GM12872 (cell line): ENCODE measurements around the gene CLDN25.

Source experiments
- TF ChIP-seq, protein P1 (sequence below): IDR thresholded peaks from 3 replicates; pipeline ENCODE4 v1.5.1; 2011; ENCODE audit warnings: low read depth, mild to moderate bottlenecking, low read length, moderate library complexity; ENCODE audit not compliant: insufficient read depth

CLDN25 gene

DNA sequence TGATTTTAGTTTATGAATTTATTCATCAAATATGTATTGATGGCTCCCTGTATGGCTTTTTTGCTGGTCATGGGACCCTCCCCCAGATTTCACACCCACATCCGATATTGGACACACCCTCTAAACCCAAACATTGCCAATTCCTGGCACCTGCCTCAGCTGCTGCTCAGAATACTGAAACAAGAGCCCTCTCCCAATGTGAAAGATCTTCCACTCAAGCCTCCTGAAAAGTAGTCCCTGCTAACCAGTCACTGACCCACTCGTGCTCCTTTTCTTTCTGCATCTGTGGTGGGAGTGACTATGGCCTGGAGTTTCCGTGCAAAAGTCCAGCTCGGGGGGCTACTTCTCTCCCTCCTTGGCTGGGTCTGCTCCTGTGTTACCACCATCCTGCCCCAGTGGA is at the start of gene CLDN25:
Gene CLDN25 (plus strand): TSS at position 301 of the 400 bp plus-strand sequence. CDS start 0 bp downstream, at position 301.
- TF ChIP-seq, protein P1, sequence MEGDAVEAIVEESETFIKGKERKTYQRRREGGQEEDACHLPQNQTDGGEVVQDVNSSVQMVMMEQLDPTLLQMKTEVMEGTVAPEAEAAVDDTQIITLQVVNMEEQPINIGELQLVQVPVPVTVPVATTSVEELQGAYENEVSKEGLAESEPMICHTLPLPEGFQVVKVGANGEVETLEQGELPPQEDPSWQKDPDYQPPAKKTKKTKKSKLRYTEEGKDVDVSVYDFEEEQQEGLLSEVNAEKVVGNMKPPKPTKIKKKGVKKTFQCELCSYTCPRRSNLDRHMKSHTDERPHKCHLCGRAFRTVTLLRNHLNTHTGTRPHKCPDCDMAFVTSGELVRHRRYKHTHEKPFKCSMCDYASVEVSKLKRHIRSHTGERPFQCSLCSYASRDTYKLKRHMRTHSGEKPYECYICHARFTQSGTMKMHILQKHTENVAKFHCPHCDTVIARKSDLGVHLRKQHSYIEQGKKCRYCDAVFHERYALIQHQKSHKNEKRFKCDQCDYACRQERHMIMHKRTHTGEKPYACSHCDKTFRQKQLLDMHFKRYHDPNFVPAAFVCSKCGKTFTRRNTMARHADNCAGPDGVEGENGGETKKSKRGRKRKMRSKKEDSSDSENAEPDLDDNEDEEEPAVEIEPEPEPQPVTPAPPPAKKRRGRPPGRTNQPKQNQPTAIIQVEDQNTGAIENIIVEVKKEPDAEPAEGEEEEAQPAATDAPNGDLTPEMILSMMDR: no peak

DNA sequence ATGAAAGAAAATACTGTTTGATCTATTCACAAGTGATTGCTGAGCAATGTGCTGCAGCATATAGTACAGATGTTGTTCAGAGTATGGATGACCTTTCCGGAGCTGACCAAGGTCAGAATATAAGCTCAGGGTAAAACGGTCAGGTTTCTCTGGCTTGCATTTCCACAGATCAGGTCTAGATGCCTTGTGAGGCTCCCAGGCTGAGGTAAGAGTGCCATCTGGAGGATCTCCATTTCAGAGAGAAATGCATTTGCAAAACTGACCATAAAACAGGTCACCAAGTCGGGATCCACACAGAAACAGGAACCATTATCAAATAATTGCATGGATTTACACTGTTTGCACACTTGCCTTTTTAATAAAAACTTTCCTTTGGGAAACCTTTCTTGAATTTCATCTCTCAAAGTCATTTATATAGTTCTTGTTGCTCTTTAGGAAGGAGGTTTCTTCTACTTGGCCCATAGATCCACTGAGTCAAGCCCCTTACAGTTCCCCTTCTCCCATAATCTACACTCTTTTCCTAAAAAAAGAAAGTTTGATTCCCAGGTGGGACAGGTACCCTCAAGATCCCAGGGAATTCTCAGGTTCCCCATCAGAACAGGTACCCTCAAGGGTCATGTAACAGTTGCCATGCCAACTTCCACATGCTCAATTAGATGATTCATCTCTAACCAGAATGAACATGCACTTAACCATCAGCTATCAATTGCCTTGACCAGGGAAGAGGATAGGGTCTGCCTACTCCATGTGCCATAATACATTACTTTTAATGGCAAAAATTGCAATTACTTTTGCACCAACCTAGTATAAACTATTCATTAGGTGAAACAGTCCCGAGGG is 48.5 kb upstream of the CLDN25 start:
- TF ChIP-seq, protein P1: peak; percentile 37; the same call in 2 of the 3 replicates

DNA sequence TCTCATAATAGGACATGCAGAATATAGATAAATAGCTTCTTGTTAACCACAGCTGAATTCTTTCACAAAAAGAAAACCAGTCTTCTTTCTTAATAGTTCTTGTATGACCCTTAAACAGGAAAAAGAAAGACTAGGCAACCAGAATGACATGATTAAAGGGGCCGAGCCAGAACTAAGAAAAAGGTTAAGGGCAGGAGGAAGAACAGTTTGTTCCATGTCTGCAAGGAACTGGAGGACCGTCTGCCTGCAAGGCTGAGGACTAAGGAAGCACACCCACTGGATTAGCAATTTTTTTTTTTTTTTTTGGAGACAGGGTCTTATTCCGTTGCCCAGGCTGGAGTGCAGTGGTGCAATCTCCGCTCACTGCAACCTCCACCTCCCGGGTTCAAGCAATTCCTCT is 47.5 kb upstream of the CLDN25 start:
- TF ChIP-seq, protein P1: no peak

DNA sequence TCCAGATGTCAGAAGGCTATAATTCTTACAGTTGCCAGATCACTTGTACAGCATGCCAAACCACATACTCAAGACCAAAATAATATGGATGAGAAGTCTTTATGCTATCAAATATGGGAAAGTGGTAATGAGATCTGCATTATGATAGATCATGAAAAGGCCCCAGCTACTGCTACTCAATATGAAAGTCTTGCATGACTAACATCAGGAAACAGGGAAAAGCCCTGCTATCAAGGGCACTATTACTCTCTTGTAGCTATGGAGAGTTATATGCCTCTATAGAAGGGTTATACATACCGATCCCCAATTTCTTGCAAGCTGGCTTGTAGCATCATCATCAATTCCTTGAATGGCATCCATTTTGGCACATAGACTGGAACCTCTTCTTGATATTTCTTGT is 43.3 kb upstream of the CLDN25 start:
- TF ChIP-seq, protein P1: no peak

DNA sequence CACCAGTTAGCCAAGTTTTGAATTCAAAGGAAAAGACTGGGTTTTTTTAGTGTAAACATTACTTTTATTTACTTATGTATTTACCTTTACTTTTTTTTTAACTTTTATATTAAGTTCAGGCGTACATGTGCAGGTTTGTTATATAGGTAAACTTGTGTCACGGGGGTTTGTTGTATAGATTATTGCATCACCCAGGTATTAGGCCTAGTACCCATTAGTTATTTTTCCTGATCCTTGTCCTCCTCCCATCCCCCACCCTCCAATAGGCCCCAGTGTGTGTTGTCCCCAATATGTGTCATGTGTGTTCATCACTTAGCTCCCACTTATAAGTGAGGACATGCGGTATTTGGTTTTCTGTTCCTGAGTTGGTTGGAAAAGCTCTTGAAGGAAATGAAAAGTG is 26.7 kb upstream of the CLDN25 start:
- TF ChIP-seq, protein P1: no peak

DNA sequence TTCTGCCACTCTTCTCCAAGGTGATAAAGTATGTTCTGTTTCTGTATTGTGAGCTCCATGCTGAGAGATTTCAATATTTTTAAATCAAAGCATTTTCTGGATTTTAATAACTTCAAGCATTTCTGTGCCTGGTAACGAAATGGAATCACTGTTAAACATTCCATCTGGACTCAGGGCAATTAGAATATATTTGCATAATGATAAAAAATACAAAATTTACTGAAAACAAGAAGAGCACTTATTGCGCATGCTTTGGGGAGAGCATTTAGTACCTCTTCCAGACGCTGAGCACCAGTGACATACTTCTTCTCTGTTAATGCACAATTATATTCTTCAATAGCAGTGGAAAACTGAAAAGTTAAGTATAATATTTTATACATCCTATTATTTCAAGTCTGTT is 19.4 kb upstream of the CLDN25 start:
- TF ChIP-seq, protein P1: no peak

DNA sequence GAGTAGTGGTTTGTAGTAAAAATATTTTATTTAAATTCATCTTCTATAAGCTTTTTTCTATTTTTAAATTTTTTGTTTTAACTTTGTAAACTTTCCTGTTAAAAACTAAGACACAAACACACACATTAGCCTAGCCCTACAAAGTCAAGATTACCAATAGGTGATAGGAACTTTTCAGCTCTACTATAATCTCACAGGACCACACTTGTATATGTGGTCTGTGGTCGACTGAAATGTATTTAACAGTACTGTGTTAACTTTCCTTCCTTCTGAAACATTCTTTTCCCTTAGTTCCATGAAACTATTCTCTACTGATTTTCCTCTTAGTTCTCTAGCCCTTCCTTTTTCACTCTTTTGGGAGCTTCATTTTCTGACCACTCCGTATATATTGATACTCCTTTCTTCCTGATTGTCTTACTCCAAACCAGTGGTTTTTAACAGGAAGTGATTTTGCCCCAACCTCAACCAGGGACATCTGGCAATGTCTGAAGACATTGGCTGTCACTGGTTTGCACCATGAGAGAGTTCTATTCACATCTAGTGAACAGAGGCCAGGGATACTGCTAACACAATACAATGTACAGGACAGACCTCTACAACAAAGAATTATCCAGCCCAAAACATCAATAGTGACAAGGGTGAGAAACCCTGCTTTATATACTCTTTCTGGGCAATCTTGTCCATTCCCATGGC is 14.9 kb upstream of the CLDN25 start:
- TF ChIP-seq, protein P1: no peak
